HG03095 (cell line): ENCODE data around the gene PHACTR4.
"Not testable (repeated sequence)": the region's sequence is repeated elsewhere in the genome, so short reads cannot be mapped to it uniquely, and the experiment has no call there.

Experiments used
- ATAC-seq: cut with Tn5 transposase; IDR thresholded peaks from one replicate; pipeline ENCODE4 v1.9.1; 2021; ENCODE audit warnings: moderate library complexity; ENCODE audit not compliant: unreplicated experiment

The PHACTR4 gene

GRCh38 chr1:28519946-28520725, 150.6 kb downstream of the PHACTR4 start:
- no peak for ATAC-seq

- not testable (repeated sequence) for ATAC-seq
Measured at GRCh38 chr1:28520796-28521195, 151.3 kb downstream of the PHACTR4 start.

- ATAC-seq, result no peak
Measured at GRCh38 chr1:28521502-28522164, 152.1 kb downstream of the PHACTR4 start.

GRCh38 chr1:28522537-28522936, 153.0 kb downstream of the PHACTR4 start:
- not testable (repeated sequence) for ATAC-seq

GRCh38 chr1:28525002-28525642, 155.6 kb downstream of the PHACTR4 start:
- not testable (repeated sequence) for ATAC-seq

- ATAC-seq, result no peak
Measured at GRCh38 chr1:28526886-28527285, 157.3 kb downstream of the PHACTR4 start.

- ATAC-seq, result no peak
Measured at GRCh38 chr1:28530456-28530855, 160.9 kb downstream of the PHACTR4 start.

GRCh38 chr1:28534671-28535070, 165.1 kb downstream of the PHACTR4 start:
- no peak for ATAC-seq

- no peak for ATAC-seq
Measured at GRCh38 chr1:28535180-28535579, 165.6 kb downstream of the PHACTR4 start.

GRCh38 chr1:28537457-28538199, 168.1 kb downstream of the PHACTR4 start:
- no peak for ATAC-seq

- no peak for ATAC-seq
Measured at GRCh38 chr1:28538286-28538685, 168.7 kb downstream of the PHACTR4 start.

GRCh38 chr1:28540651-28541050, 171.1 kb downstream of the PHACTR4 start:
- no peak for ATAC-seq

- ATAC-seq, result not testable (repeated sequence)
Measured at GRCh38 chr1:28541414-28542015, 172.0 kb downstream of the PHACTR4 start.

- ATAC-seq, result no peak
Measured at GRCh38 chr1:28545246-28545628, 175.7 kb downstream of the PHACTR4 start.

GRCh38 chr1:28548318-28548717, 178.8 kb downstream of the PHACTR4 start:
- no peak for ATAC-seq
